SK-N-SH (cell line): Measurements from ENCODE around the gene ZNF283. TPM values are rescaled to one million over a fixed set of nuclear protein-coding genes. Genes with fewer than 3 reads are reported as not detected.
A peak's percentile ranks its signal among the peaks of the same experiment; 100 is the strongest.

Experiments used
- CTCF ChIA-PET: fragments of 300-600, 350-600 bp; formaldehyde crosslinking; extraction: SDS; loops from one replicate; lab custom pipeline; 2021; lab: Yijun Ruan, JAX
- POLR2A ChIA-PET: fragments of 350-600 bp; sonication (Branson Sonifier 250); formaldehyde crosslinking; extraction: SDS; loops from one replicate; lab custom pipeline; 2020; ENCODE audit warnings: antibody characterized with exemption, inconsistent platforms; lab: Yijun Ruan, JAX
- DNase-seq: peaks from one replicate; pipeline ENCODE4 v3.0.0; 2012
- H2AFZ ChIP-seq: fragments of 200-600 bp; sonication (generic); 2 replicates; pipeline ENCODE4 v1.8.1; 2016; ENCODE audit warnings: antibody characterized with exemption, mild to moderate bottlenecking, low read depth
- H3F3A ChIP-seq: fragments of 200-600 bp; sonication (generic); replicated peaks from 2 replicates; pipeline ENCODE3; 2016; ENCODE audit warnings: antibody characterized with exemption, mild to moderate bottlenecking; ENCODE audit not compliant: insufficient read depth
- H3K27ac ChIP-seq, 2 experiments: fragments of 200-500 bp in 1 of 2; fragments of 200-600 bp in 1 of 2; sonication (Bioruptor generic) in 1 of 2; sonication (generic), shearing (Covaris generic) in 1 of 2; 2 replicates each; pipeline versions ENCODE4 v1.5.1 to v1.6.1; 2014 to 2016; ENCODE audit warnings: low read depth in 2 of 2, inconsistent platforms in 1 of 2, low read length in 1 of 2, mild to moderate bottlenecking in 1 of 2, mixed read lengths in 1 of 2
- H3K27me3 ChIP-seq: fragments of 200-600 bp; sonication (generic), shearing (Covaris generic); 2 replicates; pipeline ENCODE4 v1.6.1; 2016; ENCODE audit warnings: mixed run types; ENCODE audit not compliant: insufficient read depth
- H3K36me3 ChIP-seq, 2 experiments: fragments of 200-500 bp in 1 of 2; fragments of 200-600 bp in 1 of 2; sonication (Bioruptor generic) in 1 of 2; sonication (generic) in 1 of 2; replicated peaks in 1 of 2; 2 replicates each; pipeline versions ENCODE3 to v1.5.1; 2014 to 2016; ENCODE audit warnings: low read length in 1 of 2, mild to moderate bottlenecking in 1 of 2; ENCODE audit not compliant: insufficient read depth in 2 of 2, control insufficient read depth in 1 of 2
- H3K4me1 ChIP-seq, 2 experiments: fragments of 200-500 bp in 1 of 2; fragments of 200-600 bp in 1 of 2; sonication (Bioruptor generic) in 1 of 2; sonication (generic), shearing (Covaris generic) in 1 of 2; 2 replicates each; pipeline versions ENCODE4 v1.5.1 to v1.6.1; 2014 to 2016; ENCODE audit warnings: low read depth in 1 of 2, low read length in 1 of 2, mixed run types in 1 of 2; ENCODE audit not compliant: insufficient read depth in 2 of 2, control insufficient read depth in 1 of 2
- H3K4me2 ChIP-seq: fragments of 200-600 bp; sonication (generic), shearing (Covaris generic); 2 replicates; pipeline ENCODE4 v1.6.1; 2017; ENCODE audit warnings: mixed run types
- H3K4me3 ChIP-seq, 2 experiments: fragments of 200-500 bp in 1 of 2; fragments of 200-600 bp in 1 of 2; sonication (Bioruptor generic) in 1 of 2; sonication (generic), shearing (Covaris generic) in 1 of 2; 2 replicates each; pipeline versions ENCODE4 v1.5.1 to v1.8.1; 2014 to 2016; ENCODE audit warnings: low read depth in 2 of 2, inconsistent platforms in 1 of 2, low read length in 1 of 2, mild to moderate bottlenecking in 1 of 2, mixed read lengths in 1 of 2, moderate library complexity in 1 of 2
- H3K79me2 ChIP-seq: fragments of 200-600 bp; sonication (generic); 2 replicates; pipeline ENCODE4 v1.8.1; 2017; ENCODE audit warnings: mild to moderate bottlenecking; ENCODE audit not compliant: insufficient read depth
- H3K9ac ChIP-seq: fragments of 200-600 bp; sonication (generic); 2 replicates; pipeline ENCODE4 v1.6.1; 2017; ENCODE audit warnings: mixed run types
- H3K9me2 ChIP-seq: fragments of 200-600 bp; sonication (generic); 2 replicates; pipeline ENCODE4 v1.6.1; 2017; ENCODE audit warnings: mixed run types
- H3K9me3 ChIP-seq: fragments of 200-600 bp; sonication (generic); 2 replicates; pipeline ENCODE4 v1.6.1; 2017; ENCODE audit warnings: mixed run types, mild to moderate bottlenecking, moderate library complexity
- H4K20me1 ChIP-seq: fragments of 200-600 bp; sonication (generic); 2 replicates; pipeline ENCODE4 v1.6.1; 2017; ENCODE audit warnings: mild to moderate bottlenecking, mixed run types; ENCODE audit not compliant: insufficient read depth
- FOXM1 ChIP-seq: IDR thresholded peaks from 2 replicates; pipeline ENCODE4 v1.4.0; 2012; ENCODE audit warnings: low read depth, mild to moderate bottlenecking
- JUND ChIP-seq: IDR thresholded peaks from 2 replicates; pipeline ENCODE4 v1.4.0; 2012
- MEF2A ChIP-seq: IDR thresholded peaks from 2 replicates; pipeline ENCODE4 v1.4.0; 2012; ENCODE audit warnings: low read depth, borderline replicate concordance
- NFIC ChIP-seq: IDR thresholded peaks from 2 replicates; pipeline ENCODE4 v1.4.0; 2012; ENCODE audit warnings: borderline replicate concordance
- TCF12 ChIP-seq: IDR thresholded peaks from 2 replicates; pipeline ENCODE4 v1.4.0; 2012
- WGBS: methylation state at CpG from one replicate; pipeline ENCODE4 v1.1.6; 2017; ENCODE audit warnings: low lambda C conversion rate; 5-methylcytosine and 5-hydroxymethylcytosine counted together
- polyA plus RNA-seq, 3 experiments: library from polyadenylated mRNA; depleted of rRNA; stranded (reverse); fragments of >200 nt; gene quantifications; 2 replicates each; pipeline ENCODE4 v1.2.3, GENCODE V29; 2012
- TF ChIP-seq, protein P1 (sequence below): IDR thresholded peaks from 2 replicates; pipeline ENCODE4 v1.4.0; 2012; ENCODE audit warnings: low read depth
- TF ChIP-seq, protein P2 (sequence below): fragments of 150-350 bp; IDR thresholded peaks from 2 replicates; pipeline ENCODE4 v1.6.1; 2016; ENCODE audit warnings: mild to moderate bottlenecking, low read depth, low read length
- TF ChIP-seq, protein P3 (sequence below): IDR thresholded peaks from 2 replicates; pipeline ENCODE4 v1.6.1; 2012; ENCODE audit warnings: mild to moderate bottlenecking, low read depth, low read length, moderate library complexity
- TF ChIP-seq, protein P4 (sequence below): IDR thresholded peaks from 2 replicates; pipeline ENCODE4; 2012

The ZNF283 gene
- polyA plus RNA-seq, 1 of the 3 experiments (the other 2 are of a cell fraction), result 1.6 TPM

DNA sequence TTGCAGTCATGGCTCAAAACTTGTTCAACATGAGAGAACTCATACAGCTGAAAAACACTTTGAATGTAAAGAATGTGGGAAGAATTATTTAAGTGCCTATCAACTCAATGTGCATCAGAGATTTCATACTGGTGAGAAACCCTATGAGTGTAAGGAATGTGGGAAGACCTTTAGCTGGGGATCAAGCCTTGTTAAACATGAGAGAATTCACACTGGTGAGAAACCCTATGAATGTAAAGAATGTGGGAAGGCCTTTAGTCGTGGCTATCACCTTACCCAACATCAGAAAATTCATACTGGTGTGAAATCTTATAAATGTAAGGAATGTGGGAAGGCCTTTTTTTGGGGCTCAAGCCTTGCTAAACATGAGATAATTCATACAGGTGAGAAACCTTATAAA, 20.1 kb downstream of the ZNF283 start (continued):
- TF ChIP-seq, protein P1, sequence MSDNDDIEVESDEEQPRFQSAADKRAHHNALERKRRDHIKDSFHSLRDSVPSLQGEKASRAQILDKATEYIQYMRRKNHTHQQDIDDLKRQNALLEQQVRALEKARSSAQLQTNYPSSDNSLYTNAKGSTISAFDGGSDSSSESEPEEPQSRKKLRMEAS, result no peak
- TF ChIP-seq, all 33 proteins: peak for 0

DNA sequence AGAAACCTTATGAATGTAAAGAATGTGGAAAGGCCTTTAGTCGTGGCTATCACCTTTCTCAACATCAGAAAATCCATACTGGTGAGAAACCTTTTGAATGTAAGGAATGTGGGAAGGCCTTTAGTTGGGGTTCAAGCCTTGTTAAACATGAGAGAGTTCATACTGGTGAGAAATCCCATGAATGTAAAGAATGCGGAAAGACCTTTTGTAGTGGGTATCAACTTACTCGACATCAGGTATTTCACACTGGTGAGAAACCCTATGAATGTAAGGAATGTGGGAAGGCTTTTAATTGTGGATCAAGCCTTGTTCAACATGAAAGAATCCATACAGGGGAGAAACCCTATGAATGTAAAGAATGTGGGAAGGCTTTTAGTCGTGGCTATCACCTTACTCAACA, 20.8 kb downstream of the ZNF283 start:
- Histone ChIP-seq H3K4me1 (no peaks in the 10 kb centered on the region), H3F3A (no peaks in the 10 kb centered on the region), H3K79me2 (no peaks in the 10 kb centered on the region), H3K4me3 (peak overlapping the region in 1 of 2 experiments; percentile 12; a peak in 1 of 4 replicates), H3K36me3 (peaks cover 69 to 93% of the 10 kb centered on the region in 2 experiments), H4K20me1 (no peaks in the 10 kb centered on the region), H3K27ac (no peak overlapping the region), H3K9me2 (no peaks in the 10 kb centered on the region), H3K4me2 (no peak overlapping the region), H2AFZ (no peak overlapping the region), H3K27me3 (no peaks in the 10 kb centered on the region), H3K9me3 (peaks cover 39% of the 10 kb centered on the region), H3K9ac (no peak overlapping the region)
- TF ChIP-seq, protein P2, sequence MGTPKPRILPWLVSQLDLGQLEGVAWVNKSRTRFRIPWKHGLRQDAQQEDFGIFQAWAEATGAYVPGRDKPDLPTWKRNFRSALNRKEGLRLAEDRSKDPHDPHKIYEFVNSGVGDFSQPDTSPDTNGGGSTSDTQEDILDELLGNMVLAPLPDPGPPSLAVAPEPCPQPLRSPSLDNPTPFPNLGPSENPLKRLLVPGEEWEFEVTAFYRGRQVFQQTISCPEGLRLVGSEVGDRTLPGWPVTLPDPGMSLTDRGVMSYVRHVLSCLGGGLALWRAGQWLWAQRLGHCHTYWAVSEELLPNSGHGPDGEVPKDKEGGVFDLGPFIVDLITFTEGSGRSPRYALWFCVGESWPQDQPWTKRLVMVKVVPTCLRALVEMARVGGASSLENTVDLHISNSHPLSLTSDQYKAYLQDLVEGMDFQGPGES, result no peak
- TF ChIP-seq MEF2A (no peak), JUND (no peak)
- POLR2A ChIA-PET, result no interaction called here
- no peak for DNase-seq
- 88% methylated on average over 4 of the region's 4 CpGs for WGBS
- CTCF ChIA-PET, result no interaction called here

DNA sequence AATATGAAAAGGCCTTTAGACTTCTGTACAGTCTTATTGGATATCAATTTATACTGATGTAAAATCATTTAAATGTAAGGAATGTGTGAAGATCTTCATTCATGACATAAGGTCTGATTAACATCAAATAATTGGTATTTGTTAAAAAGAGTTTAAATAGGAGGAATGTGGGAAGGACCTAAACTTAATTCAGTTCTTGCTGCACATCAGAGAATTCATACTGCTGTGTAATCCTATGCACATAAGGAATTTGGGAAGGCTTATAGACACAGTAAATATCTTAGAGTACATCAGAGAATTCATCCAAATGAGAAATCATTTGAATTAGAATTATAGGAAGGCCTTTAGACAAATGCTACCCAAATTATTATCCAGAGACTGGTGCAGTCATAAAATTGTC, 21.7 kb downstream of the ZNF283 start:
- Histone ChIP-seq H4K20me1 (no peaks in the 10 kb centered on the region), H3K4me3 (no peak overlapping the region), H3K9ac (no peak overlapping the region), H3K36me3 (peaks cover 61 to 84% of the 10 kb centered on the region in 2 experiments), H3K27me3 (no peaks in the 10 kb centered on the region), H3K4me1 (no peaks in the 10 kb centered on the region), H3F3A (no peaks in the 10 kb centered on the region), H3K9me2 (no peaks in the 10 kb centered on the region), H3K9me3 (peaks cover 36% of the 10 kb centered on the region), H2AFZ (no peak overlapping the region), H3K27ac (no peak overlapping the region), H3K4me2 (no peak overlapping the region), H3K79me2 (no peaks in the 10 kb centered on the region)
- no peak for DNase-seq
- TF ChIP-seq TCF12 (no peak), FOXM1 (no peak), NFIC (no peak)
- TF ChIP-seq, protein P3, sequence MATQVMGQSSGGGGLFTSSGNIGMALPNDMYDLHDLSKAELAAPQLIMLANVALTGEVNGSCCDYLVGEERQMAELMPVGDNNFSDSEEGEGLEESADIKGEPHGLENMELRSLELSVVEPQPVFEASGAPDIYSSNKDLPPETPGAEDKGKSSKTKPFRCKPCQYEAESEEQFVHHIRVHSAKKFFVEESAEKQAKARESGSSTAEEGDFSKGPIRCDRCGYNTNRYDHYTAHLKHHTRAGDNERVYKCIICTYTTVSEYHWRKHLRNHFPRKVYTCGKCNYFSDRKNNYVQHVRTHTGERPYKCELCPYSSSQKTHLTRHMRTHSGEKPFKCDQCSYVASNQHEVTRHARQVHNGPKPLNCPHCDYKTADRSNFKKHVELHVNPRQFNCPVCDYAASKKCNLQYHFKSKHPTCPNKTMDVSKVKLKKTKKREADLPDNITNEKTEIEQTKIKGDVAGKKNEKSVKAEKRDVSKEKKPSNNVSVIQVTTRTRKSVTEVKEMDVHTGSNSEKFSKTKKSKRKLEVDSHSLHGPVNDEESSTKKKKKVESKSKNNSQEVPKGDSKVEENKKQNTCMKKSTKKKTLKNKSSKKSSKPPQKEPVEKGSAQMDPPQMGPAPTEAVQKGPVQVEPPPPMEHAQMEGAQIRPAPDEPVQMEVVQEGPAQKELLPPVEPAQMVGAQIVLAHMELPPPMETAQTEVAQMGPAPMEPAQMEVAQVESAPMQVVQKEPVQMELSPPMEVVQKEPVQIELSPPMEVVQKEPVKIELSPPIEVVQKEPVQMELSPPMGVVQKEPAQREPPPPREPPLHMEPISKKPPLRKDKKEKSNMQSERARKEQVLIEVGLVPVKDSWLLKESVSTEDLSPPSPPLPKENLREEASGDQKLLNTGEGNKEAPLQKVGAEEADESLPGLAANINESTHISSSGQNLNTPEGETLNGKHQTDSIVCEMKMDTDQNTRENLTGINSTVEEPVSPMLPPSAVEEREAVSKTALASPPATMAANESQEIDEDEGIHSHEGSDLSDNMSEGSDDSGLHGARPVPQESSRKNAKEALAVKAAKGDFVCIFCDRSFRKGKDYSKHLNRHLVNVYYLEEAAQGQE, result no peak
- TF ChIP-seq, protein P4, sequence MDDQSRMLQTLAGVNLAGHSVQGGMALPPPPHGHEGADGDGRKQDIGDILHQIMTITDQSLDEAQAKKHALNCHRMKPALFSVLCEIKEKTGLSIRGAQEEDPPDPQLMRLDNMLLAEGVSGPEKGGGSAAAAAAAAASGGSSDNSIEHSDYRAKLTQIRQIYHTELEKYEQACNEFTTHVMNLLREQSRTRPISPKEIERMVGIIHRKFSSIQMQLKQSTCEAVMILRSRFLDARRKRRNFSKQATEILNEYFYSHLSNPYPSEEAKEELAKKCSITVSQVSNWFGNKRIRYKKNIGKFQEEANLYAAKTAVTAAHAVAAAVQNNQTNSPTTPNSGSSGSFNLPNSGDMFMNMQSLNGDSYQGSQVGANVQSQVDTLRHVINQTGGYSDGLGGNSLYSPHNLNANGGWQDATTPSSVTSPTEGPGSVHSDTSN, result no peak
- ChIA-PET POLR2A (no interaction called here), CTCF (no interaction called here)
